ENCODE results near the gene PTPRN2.
"Not testable (repeated sequence)": the region's sequence is repeated elsewhere in the genome, so short reads cannot be mapped to it uniquely, and the experiment has no call there.

PTPRN2 gene

GRCh38 chr7:158508321-158508720 is 79.3 kb downstream of the PTPRN2 start:
- not testable (repeated sequence) for H3K4me3 ChIP-seq (ENCODE audit: low read length); H3K36me3 ChIP-seq (ENCODE audit: control insufficient read depth, insufficient read depth, low read length); H3K9me3 ChIP-seq (ENCODE audit: control insufficient read depth, low read length); H3K9ac ChIP-seq (ENCODE audit: low read length); H3K27me3 ChIP-seq (ENCODE audit: control insufficient read depth, insufficient read depth, low read length)
- H3K4me1 ChIP-seq (ENCODE audit: control insufficient read depth, insufficient read depth, low read length) = peaks cover 16% of the 10 kb centered on the region

GRCh38 chr7:158507917-158508316 is 79.7 kb downstream of the PTPRN2 start:
- H3K4me1 ChIP-seq (ENCODE audit: control insufficient read depth, insufficient read depth, low read length) = peaks cover 16% of the 10 kb centered on the region
- no peaks in the 10 kb centered on the region for H3K27me3 ChIP-seq (ENCODE audit: control insufficient read depth, insufficient read depth, low read length)
- no peak overlapping the region for H3K9ac ChIP-seq (ENCODE audit: low read length)
- H3K36me3 ChIP-seq (ENCODE audit: control insufficient read depth, insufficient read depth, low read length) = peaks cover 9% of the 10 kb centered on the region
- H3K9me3 ChIP-seq (ENCODE audit: control insufficient read depth, low read length) = peaks cover 5% of the 10 kb centered on the region
- no peak overlapping the region for H3K4me3 ChIP-seq (ENCODE audit: low read length)

DNA sequence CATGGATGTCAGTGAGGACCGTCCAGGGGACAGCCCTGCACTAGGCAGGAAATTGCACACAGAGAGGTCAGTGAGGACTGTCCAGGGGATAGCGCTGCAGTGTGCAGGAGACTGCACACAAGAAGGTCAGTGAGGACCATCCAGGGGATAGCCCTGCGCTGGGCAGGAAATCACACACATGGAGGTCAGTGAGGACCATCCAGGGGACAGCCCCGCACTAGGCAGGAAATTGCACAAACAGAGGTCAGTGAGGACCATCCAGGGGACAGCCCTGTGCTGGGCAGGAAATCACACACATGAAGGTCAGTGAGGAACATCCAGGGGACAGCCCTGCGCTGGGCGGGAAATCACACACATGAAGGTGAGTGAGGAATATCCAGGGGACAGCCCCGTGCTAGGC is 80.4 kb downstream of the PTPRN2 start:
- H3K9me3 ChIP-seq (ENCODE audit: control insufficient read depth, low read length); H3K27me3 ChIP-seq (ENCODE audit: control insufficient read depth, insufficient read depth, low read length); H3K36me3 ChIP-seq (ENCODE audit: control insufficient read depth, insufficient read depth, low read length); H3K4me3 ChIP-seq (ENCODE audit: low read length); H3K9ac ChIP-seq (ENCODE audit: low read length): not testable (repeated sequence)
- H3K4me1 ChIP-seq (ENCODE audit: control insufficient read depth, insufficient read depth, low read length) = peaks cover 16% of the 10 kb centered on the region

DNA sequence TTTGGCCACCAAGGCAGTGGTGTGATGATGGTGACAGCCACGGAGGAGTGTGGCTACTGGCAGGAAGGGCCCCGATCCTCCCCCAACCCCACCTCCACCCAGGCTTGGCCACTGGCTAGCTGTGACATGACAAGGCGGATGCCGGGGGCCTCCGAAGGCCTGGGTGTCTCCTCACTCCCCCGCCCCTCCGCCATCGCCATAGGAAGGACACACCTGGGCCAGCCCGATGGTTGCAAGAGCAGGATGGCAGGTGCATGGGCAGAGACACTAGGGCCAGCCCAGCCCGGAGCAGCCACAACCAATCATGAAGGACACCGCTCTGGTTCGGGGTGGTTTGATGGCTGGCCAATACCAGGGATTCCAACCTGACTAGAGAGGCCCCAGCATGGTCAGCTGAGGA is 81.0 kb downstream of the PTPRN2 start:
- Histone ChIP-seq H3K4me1 (ENCODE audit: control insufficient read depth, insufficient read depth, low read length) (peaks cover 16% of the 10 kb centered on the region), H3K27me3 (ENCODE audit: control insufficient read depth, insufficient read depth, low read length) (no peaks in the 10 kb centered on the region), H3K9me3 (ENCODE audit: control insufficient read depth, low read length) (no peaks in the 10 kb centered on the region), H3K9ac (ENCODE audit: low read length) (no peak overlapping the region), H3K36me3 (ENCODE audit: control insufficient read depth, insufficient read depth, low read length) (peaks cover 8% of the 10 kb centered on the region), H3K4me3 (ENCODE audit: low read length) (no peak overlapping the region)

DNA sequence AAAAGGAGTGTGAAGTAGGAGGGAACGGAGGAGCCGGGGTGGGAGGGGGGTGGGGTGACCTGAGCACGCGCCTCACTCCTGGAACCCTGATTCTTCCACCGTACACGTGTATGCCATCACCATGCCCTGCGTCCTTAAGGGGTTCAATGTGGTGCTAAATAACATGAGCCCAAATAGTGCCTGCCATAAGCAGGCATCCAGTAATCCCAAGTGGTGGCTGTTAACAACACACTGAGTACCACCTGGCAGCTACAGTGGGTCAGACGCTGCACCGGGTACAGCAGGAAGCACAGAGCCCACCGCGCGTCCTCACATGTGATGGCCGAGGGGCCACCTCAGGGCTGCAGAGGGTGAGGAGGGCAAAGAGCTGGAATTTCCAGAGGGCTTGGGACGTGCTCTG is 81.9 kb downstream of the PTPRN2 start:
- H3K36me3 ChIP-seq (ENCODE audit: control insufficient read depth, insufficient read depth, low read length) = peaks cover 4% of the 10 kb centered on the region
- H3K4me1 ChIP-seq (ENCODE audit: control insufficient read depth, insufficient read depth, low read length) = peaks cover 16% of the 10 kb centered on the region
- H3K9ac ChIP-seq (ENCODE audit: low read length) = no peak overlapping the region
- H3K4me3 ChIP-seq (ENCODE audit: low read length) = no peak overlapping the region
- no peaks in the 10 kb centered on the region for H3K9me3 ChIP-seq (ENCODE audit: control insufficient read depth, low read length)
- no peaks in the 10 kb centered on the region for H3K27me3 ChIP-seq (ENCODE audit: control insufficient read depth, insufficient read depth, low read length)

DNA sequence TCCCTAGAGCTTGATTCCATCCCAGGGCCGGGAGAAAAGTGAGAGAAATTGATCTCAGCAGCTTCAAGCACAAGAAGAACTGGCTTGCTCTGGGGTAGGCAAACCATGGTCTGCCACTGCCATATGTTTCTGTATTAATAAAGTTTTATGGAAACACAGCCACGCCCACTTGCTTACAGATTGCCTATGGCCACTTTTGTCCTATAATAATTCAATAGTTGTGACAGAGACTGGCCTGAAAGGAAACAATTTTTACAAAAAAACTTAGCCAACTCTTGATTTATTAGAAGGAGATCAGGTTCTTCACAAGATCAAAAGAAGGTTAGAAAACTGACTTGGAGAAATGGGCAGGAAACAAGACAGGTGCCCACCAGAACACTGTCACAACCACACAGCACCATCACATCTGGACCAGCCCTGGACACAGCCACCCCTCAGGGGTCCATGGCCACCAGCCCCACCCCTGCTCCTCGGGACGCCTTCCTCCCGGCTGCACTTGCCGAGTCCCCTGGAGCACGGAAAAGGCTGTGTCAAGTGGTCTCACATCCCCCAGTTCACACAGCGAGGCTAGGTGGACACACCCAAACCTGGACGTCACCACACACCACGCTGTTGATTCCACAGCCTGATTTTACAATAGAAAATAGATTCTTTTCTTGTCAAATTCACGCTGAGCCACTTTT is 85.4 kb downstream of the PTPRN2 start:
- H3K9me3 ChIP-seq (ENCODE audit: control insufficient read depth, low read length) = no peaks in the 10 kb centered on the region
- no peak overlapping the region for H3K4me3 ChIP-seq (ENCODE audit: low read length)
- H3K9ac ChIP-seq (ENCODE audit: low read length) = no peak overlapping the region
- peaks cover 4% of the 10 kb centered on the region for H3K36me3 ChIP-seq (ENCODE audit: control insufficient read depth, insufficient read depth, low read length)
- no peaks in the 10 kb centered on the region for H3K27me3 ChIP-seq (ENCODE audit: control insufficient read depth, insufficient read depth, low read length)
- H3K4me1 ChIP-seq (ENCODE audit: control insufficient read depth, insufficient read depth, low read length) = no peaks in the 10 kb centered on the region

GRCh38 chr7:158501393-158502067 is 86.1 kb downstream of the PTPRN2 start:
- Histone ChIP-seq H3K36me3 (ENCODE audit: control insufficient read depth, insufficient read depth, low read length) (no peaks in the 10 kb centered on the region), H3K4me3 (ENCODE audit: low read length) (no peak overlapping the region), H3K4me1 (ENCODE audit: control insufficient read depth, insufficient read depth, low read length) (no peaks in the 10 kb centered on the region), H3K27me3 (ENCODE audit: control insufficient read depth, insufficient read depth, low read length) (no peaks in the 10 kb centered on the region), H3K9ac (ENCODE audit: low read length) (no peak overlapping the region), H3K9me3 (ENCODE audit: control insufficient read depth, low read length) (no peaks in the 10 kb centered on the region)

DNA sequence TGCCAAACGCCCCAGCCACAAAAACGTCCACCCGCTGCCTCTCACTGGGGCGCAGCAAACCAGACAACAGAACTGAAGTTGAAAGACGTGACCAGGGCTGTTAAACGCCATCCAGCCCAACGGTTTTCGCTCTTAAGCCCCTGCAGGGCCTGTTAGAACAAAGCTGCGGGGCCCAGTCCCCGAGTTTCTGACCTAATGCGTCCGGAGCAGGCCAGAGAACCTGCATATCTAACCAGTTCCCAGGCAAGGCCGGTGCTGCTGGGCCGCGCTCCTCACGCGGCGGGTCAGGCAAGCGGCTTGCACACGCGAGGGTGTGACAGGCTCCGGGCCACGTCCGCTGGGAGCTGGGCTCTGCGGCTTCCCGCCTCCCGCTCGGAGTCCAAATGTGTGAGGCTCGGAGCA is 87.0 kb downstream of the PTPRN2 start:
- Histone ChIP-seq H3K4me3 (ENCODE audit: low read length) (no peak overlapping the region), H3K4me1 (ENCODE audit: control insufficient read depth, insufficient read depth, low read length) (no peaks in the 10 kb centered on the region), H3K9me3 (ENCODE audit: control insufficient read depth, low read length) (no peaks in the 10 kb centered on the region), H3K9ac (ENCODE audit: low read length) (no peak overlapping the region), H3K36me3 (ENCODE audit: control insufficient read depth, insufficient read depth, low read length) (no peaks in the 10 kb centered on the region), H3K27me3 (ENCODE audit: control insufficient read depth, insufficient read depth, low read length) (no peaks in the 10 kb centered on the region)

- H3K9ac ChIP-seq (ENCODE audit: low read length) = no peak overlapping the region
- no peak overlapping the region for H3K4me3 ChIP-seq (ENCODE audit: low read length)
- H3K9me3 ChIP-seq (ENCODE audit: control insufficient read depth, low read length) = no peaks in the 10 kb centered on the region
- no peaks in the 10 kb centered on the region for H3K27me3 ChIP-seq (ENCODE audit: control insufficient read depth, insufficient read depth, low read length)
- H3K4me1 ChIP-seq (ENCODE audit: control insufficient read depth, insufficient read depth, low read length) = no peaks in the 10 kb centered on the region
- no peaks in the 10 kb centered on the region for H3K36me3 ChIP-seq (ENCODE audit: control insufficient read depth, insufficient read depth, low read length)
Observed at GRCh38 chr7:158499082-158499455, 88.6 kb downstream of the PTPRN2 start.

GRCh38 chr7:158498443-158499081 is 89.1 kb downstream of the PTPRN2 start:
- Histone ChIP-seq H3K27me3 (ENCODE audit: control insufficient read depth, insufficient read depth, low read length) (no peaks in the 10 kb centered on the region), H3K4me1 (ENCODE audit: control insufficient read depth, insufficient read depth, low read length) (no peaks in the 10 kb centered on the region), H3K9me3 (ENCODE audit: control insufficient read depth, low read length) (no peaks in the 10 kb centered on the region), H3K36me3 (ENCODE audit: control insufficient read depth, insufficient read depth, low read length) (no peaks in the 10 kb centered on the region), H3K4me3 (ENCODE audit: low read length) (no peak overlapping the region), H3K9ac (ENCODE audit: low read length) (no peak overlapping the region)

GRCh38 chr7:158497627-158498026 is 90.0 kb downstream of the PTPRN2 start:
- Histone ChIP-seq H3K4me1 (ENCODE audit: control insufficient read depth, insufficient read depth, low read length) (no peaks in the 10 kb centered on the region), H3K4me3 (ENCODE audit: low read length) (no peak overlapping the region), H3K36me3 (ENCODE audit: control insufficient read depth, insufficient read depth, low read length) (no peaks in the 10 kb centered on the region), H3K9me3 (ENCODE audit: control insufficient read depth, low read length) (no peaks in the 10 kb centered on the region), H3K27me3 (ENCODE audit: control insufficient read depth, insufficient read depth, low read length) (no peaks in the 10 kb centered on the region), H3K9ac (ENCODE audit: low read length) (no peak overlapping the region)

DNA sequence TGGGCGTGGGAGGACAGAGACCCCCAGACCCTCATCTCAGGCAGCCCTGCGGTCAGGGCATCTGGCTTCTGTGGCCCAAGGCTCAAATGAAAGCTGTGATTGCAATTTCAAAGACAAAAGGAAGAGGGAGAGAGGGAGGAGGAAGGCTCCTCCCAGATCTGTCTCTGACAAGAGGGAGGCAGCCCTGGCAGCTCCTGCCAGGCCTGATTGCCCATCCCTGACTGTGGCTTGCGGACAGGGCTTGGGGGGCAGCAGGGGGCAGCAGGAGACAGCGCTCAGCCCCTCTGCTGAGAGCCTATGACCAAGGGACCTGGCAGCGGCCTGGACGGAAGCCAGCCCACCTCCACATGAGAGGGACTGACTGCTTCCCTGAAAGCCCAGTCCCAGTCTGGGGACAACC is 91.8 kb downstream of the PTPRN2 start:
- Histone ChIP-seq H3K4me1 (ENCODE audit: control insufficient read depth, insufficient read depth, low read length) (no peaks in the 10 kb centered on the region), H3K27me3 (ENCODE audit: control insufficient read depth, insufficient read depth, low read length) (no peaks in the 10 kb centered on the region), H3K9me3 (ENCODE audit: control insufficient read depth, low read length) (no peaks in the 10 kb centered on the region), H3K9ac (ENCODE audit: low read length) (no peak overlapping the region), H3K36me3 (ENCODE audit: control insufficient read depth, insufficient read depth, low read length) (no peaks in the 10 kb centered on the region), H3K4me3 (ENCODE audit: low read length) (no peak overlapping the region)

Measured in mucosa of stomach (tissue), 1 donor.